HG02870 (cell line): Measurements from ENCODE around the gene CHD5.

Experiments used
- ATAC-seq: cut with Tn5 transposase; IDR thresholded peaks from one replicate; pipeline ENCODE4 v1.9.1; 2021; ENCODE audit warnings: mild to moderate bottlenecking, moderate library complexity; ENCODE audit not compliant: unreplicated experiment

The CHD5 gene

GRCh38 chr1:6175411-6175828 is 4.7 kb downstream of the CHD5 start:
- no peak for ATAC-seq

- ATAC-seq, result no peak
Observed at GRCh38 chr1:6174621-6175410, 5.3 kb downstream of the CHD5 start.

GRCh38 chr1:6172549-6172948 is 7.6 kb downstream of the CHD5 start:
- no peak for ATAC-seq

GRCh38 chr1:6171548-6172124 is 8.5 kb downstream of the CHD5 start:
- no peak for ATAC-seq

GRCh38 chr1:6170742-6171201 is 9.3 kb downstream of the CHD5 start:
- ATAC-seq, result no peak

GRCh38 chr1:6170116-6170741 is 9.9 kb downstream of the CHD5 start:
- ATAC-seq, result no peak

- no peak for ATAC-seq
Observed at GRCh38 chr1:6168947-6169586, 11.1 kb downstream of the CHD5 start.

- ATAC-seq, result no peak
Observed at GRCh38 chr1:6167391-6168303, 12.5 kb downstream of the CHD5 start.

GRCh38 chr1:6166655-6167390 is 13.3 kb downstream of the CHD5 start:
- no peak for ATAC-seq

- ATAC-seq, result no peak
Observed at GRCh38 chr1:6166221-6166620, 13.9 kb downstream of the CHD5 start.

- no peak for ATAC-seq
Observed at GRCh38 chr1:6165441-6165985, 14.6 kb downstream of the CHD5 start.

GRCh38 chr1:6165027-6165426 is 15.1 kb downstream of the CHD5 start:
- ATAC-seq, result no peak

GRCh38 chr1:6163973-6164617 is 16.0 kb downstream of the CHD5 start:
- ATAC-seq, result no peak

GRCh38 chr1:6163191-6163972 is 16.7 kb downstream of the CHD5 start:
- no peak for ATAC-seq

- no peak for ATAC-seq
Observed at GRCh38 chr1:6162773-6163172, 17.3 kb downstream of the CHD5 start.

GRCh38 chr1:6162341-6162740 is 17.8 kb downstream of the CHD5 start:
- ATAC-seq, result no peak

GRCh38 chr1:6158181-6158580 is 21.9 kb downstream of the CHD5 start:
- ATAC-seq, result no peak

- no peak for ATAC-seq
Observed at GRCh38 chr1:6157528-6158174, 22.5 kb downstream of the CHD5 start.
